ENCODE data around the gene HYI. TPM values are rescaled to one million over a fixed set of nuclear protein-coding genes. Genes with fewer than 3 reads are reported as not detected.

HYI gene
- total RNA-seq, 1 experiment from 2014 or later = 89.8 TPM

- Histone ChIP-seq H3K79me2 (ENCODE audit: low read length) (no peaks in the 10 kb centered on the region), H4K20me1 (ENCODE audit: low read length) (no peaks in the 10 kb centered on the region), H3K4me3 (ENCODE audit: low read length) (no peak overlapping the region), H3F3A (ENCODE audit: low read length, unreplicated experiment) (no peaks in the 10 kb centered on the region), H3K27me3 (ENCODE audit: low read length) (no peaks in the 10 kb centered on the region), H3K9me3 (ENCODE audit: low read length) (peaks cover 12% of the 10 kb centered on the region), H3K36me3 (ENCODE audit: low read depth, low read length) (peaks cover 3% of the 10 kb centered on the region; the same call in 1 of the 2 replicates), H3K27ac (ENCODE audit: low read length) (no peak overlapping the region), H3K9ac (ENCODE audit: low read length) (no peak overlapping the region), H2AFZ (ENCODE audit: low read length) (no peak overlapping the region), H3K4me1 (ENCODE audit: insufficient read depth, low read length) (peaks cover 22% of the 10 kb centered on the region), H3K9me2 (replicated peaks; ENCODE audit: low read length) (no peaks in the 10 kb centered on the region), H3K4me2 (ENCODE audit: low read length) (no peak overlapping the region)
- TF ChIP-seq EZH2phosphoT487 (IDR thresholded peaks at IDR 0.05; ENCODE audit: borderline replicate concordance, low read length) = no peak
- BruUV-seq (replicated peaks) = no TSS peak
- ATAC-seq (no peak), DNase-seq (no peak)
- ChIA-PET POLR2A (ENCODE audit: unreplicated experiment) (no interaction called here), CTCF (no interaction called here)
- intact Hi-C loops (cut with micrococcal nuclease) = no loop called here
Measured at GRCh38 chr1:43491061-43491460, 37.3 kb upstream of the HYI start.

- Histone ChIP-seq H3K9me3 (ENCODE audit: low read length) (peaks cover 12% of the 10 kb centered on the region), H3K9ac (ENCODE audit: low read length) (no peak overlapping the region), H3K27me3 (ENCODE audit: low read length) (no peaks in the 10 kb centered on the region), H3K9me2 (replicated peaks; ENCODE audit: low read length) (no peaks in the 10 kb centered on the region), H4K20me1 (ENCODE audit: low read length) (no peaks in the 10 kb centered on the region), H3K4me1 (ENCODE audit: insufficient read depth, low read length) (peaks cover 12% of the 10 kb centered on the region), H3K36me3 (ENCODE audit: low read depth, low read length) (peaks cover 3% of the 10 kb centered on the region; the same call in 1 of the 2 replicates), H3F3A (ENCODE audit: low read length, unreplicated experiment) (no peaks in the 10 kb centered on the region), H3K4me2 (ENCODE audit: low read length) (no peak overlapping the region), H3K4me3 (ENCODE audit: low read length) (no peak overlapping the region), H3K79me2 (ENCODE audit: low read length) (no peaks in the 10 kb centered on the region), H2AFZ (ENCODE audit: low read length) (no peak overlapping the region), H3K27ac (ENCODE audit: low read length) (no peak overlapping the region)
- ATAC-seq (no peak), DNase-seq (no peak)
- BruUV-seq (replicated peaks) = no TSS peak
- intact Hi-C loops (cut with micrococcal nuclease) = no loop called here
- ChIA-PET CTCF (no interaction called here), POLR2A (ENCODE audit: unreplicated experiment) (no interaction called here)
- TF ChIP-seq EZH2phosphoT487 (IDR thresholded peaks at IDR 0.05; ENCODE audit: borderline replicate concordance, low read length) (no peak), CTCF (conservative IDR thresholded peaks at IDR 0.05; ENCODE audit: low read depth, low read length) (no peak)
Measured at GRCh38 chr1:43488165-43488564, 34.4 kb upstream of the HYI start.

- peaks cover 3% of the 10 kb centered on the region; the same call in 1 of the 2 replicates for H3K36me3 ChIP-seq (ENCODE audit: low read depth, low read length)
- ATAC-seq = no peak
Measured at GRCh38 chr1:43484367-43484766, 30.6 kb upstream of the HYI start.

More at GRCh38 chr1:43484367-43484766, 30.6 kb upstream of the HYI start:
- H3K27ac ChIP-seq (ENCODE audit: low read length) = no peak overlapping the region
- ChIA-PET POLR2A (ENCODE audit: unreplicated experiment) (no interaction called here), CTCF (no interaction called here)
- no peak overlapping the region for H3K9ac ChIP-seq (ENCODE audit: low read length)
- no peaks in the 10 kb centered on the region for H3K9me2 ChIP-seq (replicated peaks; ENCODE audit: low read length)
- H3K4me1 ChIP-seq (ENCODE audit: insufficient read depth, low read length) = no peaks in the 10 kb centered on the region
- intact Hi-C loops (cut with micrococcal nuclease) = no loop called here
- H3F3A ChIP-seq (ENCODE audit: low read length, unreplicated experiment) = no peaks in the 10 kb centered on the region
- no TSS peak for BruUV-seq (replicated peaks)
- H2AFZ ChIP-seq (ENCODE audit: low read length) = no peak overlapping the region
- H3K9me3 ChIP-seq (ENCODE audit: low read length) = peaks cover 8% of the 10 kb centered on the region
- no peaks in the 10 kb centered on the region for H3K79me2 ChIP-seq (ENCODE audit: low read length)
- no peak overlapping the region for H3K4me2 ChIP-seq (ENCODE audit: low read length)
- H3K27me3 ChIP-seq (ENCODE audit: low read length) = no peaks in the 10 kb centered on the region
- H3K4me3 ChIP-seq (ENCODE audit: low read length) = no peak overlapping the region
- TF ChIP-seq EZH2 (IDR thresholded peaks at IDR 0.05; ENCODE audit: low read length, unreplicated experiment) (no peak), CTCF (conservative IDR thresholded peaks at IDR 0.05; ENCODE audit: low read depth, low read length) (no peak), EZH2phosphoT487 (IDR thresholded peaks at IDR 0.05; ENCODE audit: borderline replicate concordance, low read length) (no peak)
- DNase-seq = no peak
- H4K20me1 ChIP-seq (ENCODE audit: low read length) = no peaks in the 10 kb centered on the region
